Muscle layer of colon (tissue), 2 donors: ENCODE results near the gene STAC2.

Experiments
- H3K27ac ChIP-seq: one replicate; pipeline ENCODE4 v1.7.0; 2013; ENCODE audit warnings: low read depth, mild to moderate bottlenecking, low read length, moderate library complexity
- H3K27me3 ChIP-seq, 2 donors: one replicate each; pipeline ENCODE4 v1.7.0; 2013; ENCODE audit warnings: low read length in 2 of 2, mild to moderate bottlenecking in 2 of 2; ENCODE audit not compliant: insufficient read depth in 2 of 2, control insufficient read depth in 1 of 2
- H3K36me3 ChIP-seq: one replicate; pipeline ENCODE4 v1.7.0; 2013; ENCODE audit warnings: mild to moderate bottlenecking, low read length; ENCODE audit not compliant: insufficient read depth
- H3K4me1 ChIP-seq: one replicate; pipeline ENCODE4 v1.7.0; 2013; ENCODE audit warnings: mild to moderate bottlenecking, low read length; ENCODE audit not compliant: insufficient read depth
- H3K4me3 ChIP-seq, 2 donors: one replicate each; pipeline ENCODE4 v1.7.0; 2013; ENCODE audit warnings: low read length in 2 of 2, low read depth in 1 of 2, mild to moderate bottlenecking in 1 of 2, moderate library complexity in 1 of 2
- H3K9ac ChIP-seq: one replicate; pipeline ENCODE4 v1.7.0; 2013; ENCODE audit warnings: low read length
- H3K9me3 ChIP-seq: one replicate; pipeline ENCODE4 v1.7.0; 2013; ENCODE audit warnings: mild to moderate bottlenecking, low read length
- donor health status: abdominal sarcoma.
- donor health status: Adenocarcinoma of cecum.

Gene STAC2

GRCh38 chr17:39194089-39194984 lies 31.4 kb downstream of the STAC2 start:
- H3K4me3 ChIP-seq, result no peak overlapping the region
- no peak overlapping the region for H3K27ac ChIP-seq
- H3K36me3 ChIP-seq, result peaks cover 23% of the 10 kb centered on the region
- H3K27me3 ChIP-seq, result no peaks in the 10 kb centered on the region
- H3K9ac ChIP-seq, result no peak overlapping the region
- no peaks in the 10 kb centered on the region for H3K9me3 ChIP-seq
- H3K4me1 ChIP-seq, result peaks cover 26% of the 10 kb centered on the region

- H3K36me3 ChIP-seq, result peaks cover 23% of the 10 kb centered on the region
Observed at GRCh38 chr17:39193346-39193745, 32.4 kb downstream of the STAC2 start.

GRCh38 chr17:39192901-39193300 lies 32.8 kb downstream of the STAC2 start:
- Histone ChIP-seq H3K27me3 (no peaks in the 10 kb centered on the region), H3K9me3 (no peaks in the 10 kb centered on the region), H3K9ac (no peak overlapping the region), H3K4me1 (peaks cover 22% of the 10 kb centered on the region), H3K4me3 (no peak overlapping the region), H3K36me3 (peaks cover 23% of the 10 kb centered on the region), H3K27ac (no peak overlapping the region)

More at GRCh38 chr17:39193346-39193745, 32.4 kb downstream of the STAC2 start:
- Histone ChIP-seq H3K27me3 (no peaks in the 10 kb centered on the region), H3K9me3 (no peaks in the 10 kb centered on the region), H3K4me1 (peaks cover 26% of the 10 kb centered on the region), H3K4me3 (no peak overlapping the region), H3K9ac (no peak overlapping the region), H3K27ac (no peak overlapping the region)

GRCh38 chr17:39191750-39192510 lies 33.8 kb downstream of the STAC2 start:
- Histone ChIP-seq H3K27ac (no peak overlapping the region), H3K36me3 (peaks cover 27% of the 10 kb centered on the region), H3K9ac (no peak overlapping the region)

GRCh38 chr17:39187152-39187830 lies 38.5 kb downstream of the STAC2 start:
- H3K9me3 ChIP-seq, result no peaks in the 10 kb centered on the region
- no peak overlapping the region for H3K4me3 ChIP-seq
- H3K27ac ChIP-seq, result no peak overlapping the region
- no peaks in the 10 kb centered on the region for H3K4me1 ChIP-seq
- H3K9ac ChIP-seq, result no peak overlapping the region
- H3K36me3 ChIP-seq, result peaks cover 48% of the 10 kb centered on the region
- no peaks in the 10 kb centered on the region for H3K27me3 ChIP-seq

More at GRCh38 chr17:39191750-39192510, 33.8 kb downstream of the STAC2 start:
- H3K9me3 ChIP-seq, result no peaks in the 10 kb centered on the region
- H3K4me3 ChIP-seq, result no peak overlapping the region
- peaks cover 20% of the 10 kb centered on the region for H3K4me1 ChIP-seq
- H3K27me3 ChIP-seq, result no peaks in the 10 kb centered on the region

- Histone ChIP-seq H3K36me3 (peaks cover 40% of the 10 kb centered on the region), H3K9me3 (no peaks in the 10 kb centered on the region), H3K27ac (no peak overlapping the region), H3K4me1 (no peaks in the 10 kb centered on the region), H3K4me3 (no peak overlapping the region), H3K9ac (no peak overlapping the region), H3K27me3 (no peaks in the 10 kb centered on the region)
Observed at GRCh38 chr17:39186481-39187002, 39.2 kb downstream of the STAC2 start.

GRCh38 chr17:39183720-39184119 lies 42.0 kb downstream of the STAC2 start:
- Histone ChIP-seq H3K27ac (no peak overlapping the region), H3K36me3 (peaks cover 36% of the 10 kb centered on the region), H3K4me3 (no peak overlapping the region), H3K9me3 (no peaks in the 10 kb centered on the region), H3K9ac (no peak overlapping the region), H3K27me3 (no peaks in the 10 kb centered on the region), H3K4me1 (no peaks in the 10 kb centered on the region)

GRCh38 chr17:39183045-39183444 lies 42.7 kb downstream of the STAC2 start:
- Histone ChIP-seq H3K4me1 (no peaks in the 10 kb centered on the region), H3K4me3 (no peak overlapping the region), H3K36me3 (peaks cover 36% of the 10 kb centered on the region), H3K9ac (no peak overlapping the region), H3K27me3 (no peaks in the 10 kb centered on the region), H3K27ac (no peak overlapping the region), H3K9me3 (no peaks in the 10 kb centered on the region)

GRCh38 chr17:39181303-39181702 lies 44.4 kb downstream of the STAC2 start:
- Histone ChIP-seq H3K4me1 (no peaks in the 10 kb centered on the region), H3K27ac (no peak overlapping the region), H3K4me3 (no peak overlapping the region), H3K27me3 (no peaks in the 10 kb centered on the region), H3K9me3 (no peaks in the 10 kb centered on the region), H3K36me3 (peaks cover 26% of the 10 kb centered on the region), H3K9ac (no peak overlapping the region)

GRCh38 chr17:39178536-39178935 lies 47.2 kb downstream of the STAC2 start:
- Histone ChIP-seq H3K9ac (no peak overlapping the region), H3K9me3 (no peaks in the 10 kb centered on the region), H3K4me1 (no peaks in the 10 kb centered on the region), H3K36me3 (peaks cover 5% of the 10 kb centered on the region), H3K4me3 (no peak overlapping the region), H3K27me3 (no peaks in the 10 kb centered on the region), H3K27ac (no peak overlapping the region)

GRCh38 chr17:39177256-39177655 lies 48.5 kb downstream of the STAC2 start:
- H3K27ac ChIP-seq, result no peak overlapping the region
- no peaks in the 10 kb centered on the region for H3K4me1 ChIP-seq
- no peak overlapping the region for H3K9ac ChIP-seq
- H3K9me3 ChIP-seq, result no peaks in the 10 kb centered on the region
- H3K4me3 ChIP-seq, result no peak overlapping the region
- peaks cover 4% of the 10 kb centered on the region for H3K36me3 ChIP-seq
- H3K27me3 ChIP-seq, result no peaks in the 10 kb centered on the region
